ENCODE data around the gene PSMD10.

The PSMD10 gene

GRCh38 chrX:108070891-108071290, 20.5 kb downstream of the PSMD10 start:
- no peak for DNase-seq

- no peak for DNase-seq
These were observed 23.2 kb downstream of the PSMD10 start for GRCh38 chrX:108068121-108068520.

GRCh38 chrX:108064613-108065012, 26.7 kb downstream of the PSMD10 start:
- DNase-seq, result no peak

DNA sequence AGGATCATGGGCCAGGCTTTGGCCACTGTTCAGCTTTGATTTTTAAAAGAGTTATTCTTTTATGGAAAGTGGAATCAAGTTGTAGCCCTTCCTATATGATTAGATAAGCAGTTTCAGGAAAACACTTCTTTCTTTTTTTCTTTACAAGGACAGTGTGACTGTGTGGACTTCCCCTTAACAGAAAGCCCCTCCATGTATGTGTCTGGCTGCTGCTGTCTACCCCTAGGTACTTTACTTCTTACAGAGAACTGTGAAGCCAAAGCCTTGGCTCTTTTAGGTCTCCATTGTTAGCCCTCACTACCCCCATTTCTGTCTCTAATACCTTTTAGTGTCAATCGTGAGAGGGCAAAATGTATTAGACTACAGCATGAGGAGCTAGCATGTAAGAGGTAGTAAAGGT, 27.3 kb downstream of the PSMD10 start:
- DNase-seq, result no peak

- no peak for DNase-seq
These were observed 31.5 kb downstream of the PSMD10 start for GRCh38 chrX:108059801-108060200.

- DNase-seq, result no peak
These were observed 35.8 kb downstream of the PSMD10 start for GRCh38 chrX:108055546-108055945.

DNA sequence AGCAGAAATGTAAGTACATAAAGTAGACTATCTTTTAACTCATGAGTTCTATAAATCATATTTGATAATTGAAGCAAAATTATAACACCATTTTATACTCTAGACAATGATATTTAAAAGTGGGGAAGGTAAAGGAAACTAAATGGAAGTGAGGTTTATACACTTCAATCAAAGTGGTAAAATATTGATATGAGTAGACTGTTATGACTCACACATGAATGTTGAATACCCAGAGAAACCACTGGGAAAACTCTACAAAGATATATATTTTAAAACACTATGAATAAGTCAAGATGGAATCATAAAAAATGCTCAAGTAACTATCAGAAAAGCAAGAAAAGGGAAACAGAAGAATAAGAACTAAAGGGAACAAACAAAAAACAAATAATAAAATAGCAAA, 38.1 kb downstream of the PSMD10 start:
- DNase-seq, result no peak

DNA sequence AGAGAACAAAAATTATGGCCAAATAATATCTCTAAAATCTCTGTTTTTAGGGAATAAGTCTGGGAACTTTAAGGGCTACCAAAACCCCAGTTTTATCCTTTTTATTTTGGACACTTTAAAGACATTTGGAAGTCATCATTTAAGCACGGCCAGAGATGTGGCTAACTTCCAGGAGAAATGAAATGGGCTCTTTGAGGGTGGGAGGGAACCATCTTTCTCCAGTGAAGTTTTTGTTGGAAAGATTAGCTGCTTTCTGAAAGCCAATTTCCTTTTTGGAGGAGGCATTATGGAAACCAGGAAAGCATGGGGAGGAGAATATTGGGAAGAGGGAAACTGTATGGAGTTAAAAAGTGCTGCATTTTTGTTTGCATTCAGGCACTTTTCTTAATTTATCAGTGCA, 41.7 kb downstream of the PSMD10 start:
- DNase-seq, result no peak

DNA sequence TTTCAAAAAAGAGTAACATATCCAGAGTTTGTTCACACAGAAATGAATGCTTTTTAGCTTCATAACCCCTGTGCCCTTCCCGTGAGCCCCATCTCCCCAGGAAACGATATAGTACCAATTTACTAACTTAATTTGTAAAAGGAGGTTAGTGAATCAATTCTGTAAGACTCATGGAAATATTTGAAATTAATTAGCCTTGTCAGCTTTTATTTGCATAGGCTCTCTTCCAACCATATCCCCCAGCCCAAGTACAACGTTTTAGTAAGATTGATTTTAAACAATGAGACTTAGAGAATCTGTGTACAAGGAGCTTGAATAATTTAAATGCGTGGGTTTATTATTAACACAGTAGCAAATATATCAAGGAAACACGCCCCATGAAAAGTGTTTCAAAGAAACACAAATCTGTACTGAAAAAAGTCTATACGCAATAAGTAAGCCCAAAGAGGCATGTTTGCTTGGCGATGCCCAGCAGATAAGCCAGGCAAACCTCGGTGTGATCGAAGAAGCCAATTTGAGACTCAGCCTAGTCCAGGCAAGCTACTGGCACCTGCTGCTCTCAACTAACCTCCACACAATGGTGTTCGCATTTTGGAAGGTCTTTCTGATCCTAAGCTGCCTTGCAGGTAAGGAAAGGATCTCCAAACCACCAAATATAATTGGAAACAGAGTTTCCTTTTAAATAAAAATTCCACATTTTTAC, 46.6 kb downstream of the PSMD10 start, which contains the start of gene VSIG1:
VSIG1 (plus strand) TSS at position 512 of the 703 bp plus-strand sequence; CDS start at position 578, 66 bp downstream.
- DNase-seq, result no peak

DNA sequence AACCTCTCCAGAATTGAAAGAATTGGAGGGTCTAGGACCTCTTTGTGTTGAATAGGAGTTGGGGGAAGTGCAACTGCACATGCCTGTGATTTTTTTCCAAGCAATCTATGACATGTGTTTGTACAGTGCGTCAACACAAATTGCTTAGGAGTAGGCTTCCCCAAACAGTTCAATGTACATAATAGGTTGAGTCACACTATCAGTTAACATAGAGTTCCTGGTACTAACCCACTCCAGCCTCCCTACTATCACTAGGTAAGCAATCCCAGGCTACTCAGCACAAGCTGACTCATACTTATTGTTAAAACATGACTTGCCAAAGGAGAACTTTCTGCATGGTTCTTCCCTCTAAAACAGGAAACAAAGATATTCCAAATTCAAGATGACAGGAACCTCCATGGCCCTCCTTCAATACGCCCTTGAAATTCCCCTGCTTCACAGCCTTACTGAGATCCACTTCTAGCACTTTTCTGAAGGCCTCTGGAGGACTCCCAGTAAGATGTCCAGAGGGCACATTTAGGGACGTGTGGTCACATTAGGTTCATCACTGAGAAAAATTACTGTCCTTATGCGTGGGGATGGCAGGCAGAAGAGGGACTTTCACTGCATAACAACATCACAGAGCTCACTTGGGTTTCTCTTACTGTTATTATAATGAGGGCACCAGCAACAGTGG, 54.9 kb downstream of the PSMD10 start:
- DNase-seq, result no peak

DNA sequence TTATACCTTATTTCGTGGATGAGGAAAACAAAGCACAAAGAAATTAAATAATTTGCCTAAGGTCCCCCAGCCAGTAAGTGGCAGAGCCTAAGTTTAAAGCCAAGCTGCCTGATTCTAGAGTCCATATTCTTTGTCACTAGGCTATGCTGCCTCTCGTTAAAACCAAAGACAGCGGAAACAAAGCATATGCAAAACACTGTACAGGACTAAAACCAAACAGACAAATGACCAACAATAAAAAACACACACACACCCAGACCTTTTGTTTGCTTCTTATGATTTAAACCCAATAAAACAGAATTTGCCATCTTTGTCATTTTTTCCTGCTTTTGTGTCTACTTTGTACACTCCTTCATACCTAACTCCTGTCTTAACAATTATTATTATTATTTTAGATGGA, 56.6 kb downstream of the PSMD10 start:
- no peak for DNase-seq

Data from GOT3 (cell line).